ENCODE measurements around the gene KDM1B.

KDM1B gene

GRCh38 chr6:18117136-18117535, 38.1 kb upstream of the KDM1B start:
- Histone ChIP-seq H3K4me3 (IDR thresholded peaks at IDR 0.05; ENCODE audit: insufficient read depth, low read depth, low read length) (no peak overlapping the region), H3K4me1 (ENCODE audit: low read depth, poor library complexity, severe bottlenecking) (no peaks in the 10 kb centered on the region), H2AFZ (ENCODE audit: low read depth) (no peak overlapping the region), H4K20me1 (ENCODE audit: insufficient read depth) (no peaks in the 10 kb centered on the region), H3K9ac (no peak overlapping the region), H3K36me3 (ENCODE audit: insufficient read depth) (no peaks in the 10 kb centered on the region), H3K27me3 (ENCODE audit: insufficient read depth, low read depth) (no peaks in the 10 kb centered on the region), H3K27ac (no peak overlapping the region), H3K79me2 (ENCODE audit: insufficient read depth, low read depth) (no peaks in the 10 kb centered on the region), H3K4me2 (no peak overlapping the region)
- TF ChIP-seq CTCF (conservative IDR thresholded peaks at IDR 0.05; ENCODE audit: low read depth, low read length), result no peak

GRCh38 chr6:18118330-18118729, 36.9 kb upstream of the KDM1B start:
- Histone ChIP-seq H3K27me3 (ENCODE audit: insufficient read depth, low read depth) (no peaks in the 10 kb centered on the region), H3K4me2 (no peak overlapping the region), H3K4me1 (ENCODE audit: low read depth, poor library complexity, severe bottlenecking) (no peaks in the 10 kb centered on the region), H3K36me3 (ENCODE audit: insufficient read depth) (no peaks in the 10 kb centered on the region), H3K79me2 (ENCODE audit: insufficient read depth, low read depth) (no peaks in the 10 kb centered on the region), H3K9ac (no peak overlapping the region), H2AFZ (ENCODE audit: low read depth) (no peak overlapping the region), H3K4me3 (IDR thresholded peaks at IDR 0.05; ENCODE audit: insufficient read depth, low read depth, low read length) (no peak overlapping the region), H3K27ac (no peak overlapping the region), H4K20me1 (ENCODE audit: insufficient read depth) (no peaks in the 10 kb centered on the region)
- TF ChIP-seq CTCF (conservative IDR thresholded peaks at IDR 0.05; ENCODE audit: low read depth, low read length), result no peak

GRCh38 chr6:18119236-18119635, 36.0 kb upstream of the KDM1B start:
- Histone ChIP-seq H3K4me2 (no peak overlapping the region), H3K9ac (no peak overlapping the region), H3K4me1 (ENCODE audit: low read depth, poor library complexity, severe bottlenecking) (no peaks in the 10 kb centered on the region), H2AFZ (ENCODE audit: low read depth) (no peak overlapping the region), H3K4me3 (IDR thresholded peaks at IDR 0.05; ENCODE audit: insufficient read depth, low read depth, low read length) (no peak overlapping the region), H3K79me2 (ENCODE audit: insufficient read depth, low read depth) (no peaks in the 10 kb centered on the region), H3K36me3 (ENCODE audit: insufficient read depth) (no peaks in the 10 kb centered on the region), H3K27me3 (ENCODE audit: insufficient read depth, low read depth) (no peaks in the 10 kb centered on the region), H4K20me1 (ENCODE audit: insufficient read depth) (no peaks in the 10 kb centered on the region), H3K27ac (no peak overlapping the region)
- no peak for TF ChIP-seq CTCF (conservative IDR thresholded peaks at IDR 0.05; ENCODE audit: low read depth, low read length)

DNA sequence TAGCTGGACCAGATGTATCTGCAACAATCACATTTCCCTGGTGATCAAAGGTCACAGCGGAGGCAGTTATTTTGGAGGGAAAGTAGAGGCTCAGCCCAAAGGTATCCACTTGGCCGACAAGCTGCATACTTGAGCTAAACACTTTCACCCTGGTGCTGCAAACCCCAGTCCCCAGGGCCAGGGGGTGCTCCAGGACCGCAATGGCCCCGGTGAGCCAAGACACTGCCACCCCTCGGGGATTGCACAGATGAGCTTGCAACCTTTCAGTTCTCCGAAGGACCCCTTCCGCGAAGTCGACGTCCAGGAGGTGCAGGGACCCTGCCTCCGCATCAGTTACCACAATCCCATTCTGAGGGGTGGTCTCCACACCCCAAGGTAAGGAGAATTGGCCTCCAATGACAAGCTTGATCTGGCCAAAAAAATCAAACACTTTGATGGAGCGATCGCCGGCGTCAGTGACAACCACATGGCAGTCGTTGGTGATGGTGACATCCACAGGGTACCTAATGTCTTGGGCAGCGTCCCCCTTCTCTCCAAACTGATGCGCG, 33.6 kb upstream of the KDM1B start:
- Histone ChIP-seq H3K4me3 (IDR thresholded peaks at IDR 0.05; ENCODE audit: insufficient read depth, low read depth, low read length) (no peak overlapping the region), H3K27me3 (ENCODE audit: insufficient read depth, low read depth) (no peaks in the 10 kb centered on the region), H3K27ac (no peak overlapping the region), H2AFZ (ENCODE audit: low read depth) (no peak overlapping the region), H3K9ac (no peak overlapping the region), H3K4me2 (no peak overlapping the region), H3K79me2 (ENCODE audit: insufficient read depth, low read depth) (no peaks in the 10 kb centered on the region), H4K20me1 (ENCODE audit: insufficient read depth) (no peaks in the 10 kb centered on the region), H3K4me1 (ENCODE audit: low read depth, poor library complexity, severe bottlenecking) (no peaks in the 10 kb centered on the region), H3K36me3 (ENCODE audit: insufficient read depth) (no peaks in the 10 kb centered on the region)
- no peak for TF ChIP-seq CTCF (conservative IDR thresholded peaks at IDR 0.05; ENCODE audit: low read depth, low read length)

Measured in KMS-11 (cell line).